HepG2 (cell line): Measurements from ENCODE around the gene SERAC1.

Source experiments
- EP300 ChIP-seq, 3 experiments: sonication (generic) in 1 of 3; formaldehyde crosslinking in 1 of 3; IDR thresholded peaks; 2 replicates each; pipeline versions ENCODE4 v1.5.1 to v1.6.1; 2011 to 2020; ENCODE audit warnings: low read depth in 2 of 3, low read length in 2 of 3, borderline replicate concordance in 1 of 3, improper control_type of control experiment in 1 of 3, mild to moderate bottlenecking in 1 of 3, missing genetic modification reagents in 1 of 3, moderate library complexity in 1 of 3
- NR1H2 ChIP-seq: sonication (generic); formaldehyde crosslinking; IDR thresholded peaks from 2 replicates; pipeline ENCODE4 v1.8.1; 2022; ENCODE audit warnings: low read depth, missing genetic modification reagents, borderline replicate concordance
- REPIN1 ChIP-seq: sonication (generic); formaldehyde crosslinking; IDR thresholded peaks from 2 replicates; pipeline ENCODE4 v1.8.0; 2022; ENCODE audit warnings: missing genetic modification reagents, low read depth, mild to moderate bottlenecking, borderline replicate concordance
- TARDBP ChIP-seq: sonication (generic); formaldehyde crosslinking; IDR thresholded peaks from 2 replicates; pipeline ENCODE4 v1.8.0; 2022; ENCODE audit warnings: mild to moderate bottlenecking, missing genetic modification reagents
- ZNF224 ChIP-seq: sonication (generic); formaldehyde crosslinking; IDR thresholded peaks from 2 replicates; pipeline ENCODE4 v1.5.0; 2020; ENCODE audit warnings: mild to moderate bottlenecking, missing genetic modification reagents
- ZNF788 ChIP-seq: sonication (generic); formaldehyde crosslinking; IDR thresholded peaks from 2 replicates; pipeline ENCODE4 v1.5.0; 2020; ENCODE audit warnings: mild to moderate bottlenecking, missing genetic modification reagents, borderline replicate concordance
- ZSCAN25 ChIP-seq: sonication (generic); formaldehyde crosslinking; IDR thresholded peaks from 2 replicates; pipeline ENCODE4 v1.8.0; 2022; ENCODE audit warnings: mild to moderate bottlenecking, missing genetic modification reagents
- TF ChIP-seq, protein P1 (sequence below): sonication (generic); formaldehyde crosslinking; IDR thresholded peaks from 2 replicates; pipeline ENCODE4 v1.5.0; 2020; ENCODE audit warnings: mild to moderate bottlenecking, missing genetic modification reagents, moderate library complexity

DNA sequence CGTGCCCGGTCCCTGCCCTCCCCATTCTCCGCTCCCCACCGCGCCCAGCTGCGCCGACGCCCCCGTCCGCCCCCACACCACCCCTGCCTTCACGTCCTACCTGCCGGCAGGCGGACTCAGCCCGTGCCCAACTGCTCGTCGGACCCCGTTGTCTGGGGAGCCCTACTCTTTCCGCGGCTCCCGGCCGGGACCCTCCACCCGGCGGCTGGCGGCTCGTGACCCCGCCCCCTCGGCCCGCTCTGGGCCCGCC is at the start of gene SERAC1:
- TF ChIP-seq NR1H2 (CRISPR knock-in tag) (no peak), REPIN1 (no peak), EP300 (IDR thresholded peaks at IDR 0.05; ENCODE audit: low read depth in 2 of 2, low read length in 2 of 2) (no peak), EP300 (CRISPR knock-in tag; IDR thresholded peaks at IDR 0.05; ENCODE audit: borderline replicate concordance) (no peak), ZNF224 (no peak; the same call in 1 of the 2 replicates), ZNF788 (CRISPR knock-in tag) (no peak), TARDBP (CRISPR knock-in tag) (no peak), ZSCAN25 (CRISPR knock-in tag) (0 out of 2 replicates have a peak, but pooled peaks have one; percentile 44)
- TF ChIP-seq, protein P1, sequence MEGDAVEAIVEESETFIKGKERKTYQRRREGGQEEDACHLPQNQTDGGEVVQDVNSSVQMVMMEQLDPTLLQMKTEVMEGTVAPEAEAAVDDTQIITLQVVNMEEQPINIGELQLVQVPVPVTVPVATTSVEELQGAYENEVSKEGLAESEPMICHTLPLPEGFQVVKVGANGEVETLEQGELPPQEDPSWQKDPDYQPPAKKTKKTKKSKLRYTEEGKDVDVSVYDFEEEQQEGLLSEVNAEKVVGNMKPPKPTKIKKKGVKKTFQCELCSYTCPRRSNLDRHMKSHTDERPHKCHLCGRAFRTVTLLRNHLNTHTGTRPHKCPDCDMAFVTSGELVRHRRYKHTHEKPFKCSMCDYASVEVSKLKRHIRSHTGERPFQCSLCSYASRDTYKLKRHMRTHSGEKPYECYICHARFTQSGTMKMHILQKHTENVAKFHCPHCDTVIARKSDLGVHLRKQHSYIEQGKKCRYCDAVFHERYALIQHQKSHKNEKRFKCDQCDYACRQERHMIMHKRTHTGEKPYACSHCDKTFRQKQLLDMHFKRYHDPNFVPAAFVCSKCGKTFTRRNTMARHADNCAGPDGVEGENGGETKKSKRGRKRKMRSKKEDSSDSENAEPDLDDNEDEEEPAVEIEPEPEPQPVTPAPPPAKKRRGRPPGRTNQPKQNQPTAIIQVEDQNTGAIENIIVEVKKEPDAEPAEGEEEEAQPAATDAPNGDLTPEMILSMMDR (CRISPR knock-in tag), result no peak
